Subcutaneous abdominal adipose tissue (tissue), 5 donors: ENCODE data around the gene PIK3CB.
"Not testable (repeated sequence)": the region's sequence is repeated elsewhere in the genome, so short reads cannot be mapped to it uniquely, and the experiment has no call there.

Experiments
- H3K27ac ChIP-seq: one replicate; pipeline ENCODE4 v1.7.0; 2013; ENCODE audit warnings: low read depth, mild to moderate bottlenecking, inconsistent platforms, low read length, moderate library complexity
- H3K27me3 ChIP-seq, 5 donors: one replicate each; pipeline ENCODE4 v1.7.0; 2013; ENCODE audit warnings: low read length in 5 of 5, inconsistent platforms in 1 of 5; ENCODE audit not compliant: control insufficient read depth in 5 of 5, insufficient read depth in 4 of 5
- H3K36me3 ChIP-seq, 5 donors: one replicate each; pipeline ENCODE4 v1.7.0; 2013; ENCODE audit warnings: low read length in 5 of 5; ENCODE audit not compliant: control insufficient read depth in 5 of 5, insufficient read depth in 5 of 5
- H3K4me1 ChIP-seq, 5 donors: one replicate each; pipeline ENCODE4 v1.7.0; 2013; ENCODE audit warnings: low read length in 5 of 5, mild to moderate bottlenecking in 3 of 5, moderate library complexity in 1 of 5; ENCODE audit not compliant: control insufficient read depth in 5 of 5, insufficient read depth in 5 of 5
- H3K4me3 ChIP-seq, 5 donors: one replicate each; pipeline ENCODE4 v1.7.0; 2013; ENCODE audit warnings: low read length in 5 of 5, low read depth in 1 of 5
- H3K9ac ChIP-seq, 5 donors: one replicate each; pipeline ENCODE4 v1.7.0; 2013; ENCODE audit warnings: low read length in 5 of 5, mild to moderate bottlenecking in 4 of 5, moderate library complexity in 3 of 5
- H3K9me3 ChIP-seq, 5 donors: one replicate each; pipeline ENCODE4 v1.7.0; 2013; ENCODE audit warnings: low read length in 5 of 5; ENCODE audit not compliant: control insufficient read depth in 5 of 5
- donor health status: healthy.
- donor health status: healthy.
- donor health status: healthy.
- donor health status: healthy.
- donor health status: healthy.

Gene PIK3CB

DNA sequence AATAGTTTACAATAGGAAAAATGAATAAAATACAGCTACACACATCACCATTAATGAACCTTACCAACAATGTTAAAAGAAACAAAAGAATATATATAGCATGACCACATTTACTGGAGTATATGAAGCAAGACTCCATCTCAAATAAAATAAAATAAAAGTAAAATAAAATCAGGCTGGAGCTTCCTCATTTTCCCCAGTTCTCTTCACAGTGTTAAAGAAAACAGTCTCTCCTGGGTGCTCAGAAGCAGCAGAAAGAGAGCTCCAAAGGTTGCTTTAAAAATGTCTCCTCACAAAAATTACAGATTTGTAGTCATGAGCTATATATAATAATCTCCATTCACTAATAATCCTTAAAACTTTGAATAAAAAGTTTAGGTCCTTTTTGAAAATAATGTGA is 48.8 kb downstream of the PIK3CB start:
- Histone ChIP-seq H3K9ac (no peak overlapping the region), H3K36me3 (no peaks in the 10 kb centered on the region), H3K27ac (no peak overlapping the region), H3K27me3 (no peaks in the 10 kb centered on the region), H3K4me3 (no peak overlapping the region), H3K4me1 (peaks cover 0 to 16% (median 2%) of the 10 kb centered on the region in 5 donors), H3K9me3 (no peaks in the 10 kb centered on the region)

DNA sequence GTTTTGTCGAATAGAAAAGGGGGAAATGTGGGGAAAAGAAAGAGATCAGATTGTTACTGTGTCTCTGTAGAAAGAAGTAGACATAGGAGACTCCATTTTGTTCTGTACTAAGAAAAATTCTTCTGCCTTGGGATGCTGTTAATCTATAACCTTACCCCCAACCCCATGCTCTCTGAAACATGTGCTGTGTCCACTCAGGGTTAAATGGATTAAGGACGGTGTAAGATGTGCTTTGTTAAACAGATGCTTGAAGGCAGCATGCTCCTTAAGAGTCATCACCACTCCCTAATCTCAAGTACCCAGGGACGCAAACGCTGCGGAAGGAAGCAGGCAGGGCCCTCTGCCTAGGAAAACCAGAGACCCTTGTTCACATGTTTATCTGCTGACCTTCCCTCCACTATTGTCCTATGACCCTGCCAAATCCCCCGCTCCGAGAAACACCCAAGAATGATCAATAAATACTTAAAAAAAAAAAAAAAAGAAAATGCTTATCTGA is 49.3 kb downstream of the PIK3CB start:
- H3K4me1 ChIP-seq = peaks cover 0 to 17% (median 3%) of the 10 kb centered on the region in 5 donors
- not testable (repeated sequence) for H3K9ac ChIP-seq, H3K9me3 ChIP-seq, H3K36me3 ChIP-seq, H3K27ac ChIP-seq, H3K27me3 ChIP-seq, H3K4me3 ChIP-seq

DNA sequence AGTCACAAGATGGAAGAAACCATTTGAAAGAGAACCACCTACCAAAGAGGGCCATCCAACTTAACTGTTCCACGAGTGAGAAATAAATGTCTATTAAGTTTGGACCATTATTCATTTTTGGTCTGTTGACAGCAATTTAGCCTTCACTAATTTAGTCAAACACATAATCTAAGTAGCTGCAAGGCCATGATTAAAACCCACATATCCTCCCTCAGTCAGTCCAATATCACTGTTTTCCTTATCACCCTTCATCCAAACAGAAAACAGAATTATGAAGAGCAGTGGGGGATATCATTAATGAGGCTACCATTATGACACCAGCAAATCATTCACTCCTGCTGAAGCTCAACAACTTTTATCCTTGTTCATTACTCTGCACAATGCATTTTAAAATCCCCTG is 52.0 kb downstream of the PIK3CB start:
- Histone ChIP-seq H3K36me3 (peaks cover 0 to 5% (median 0%) of the 10 kb centered on the region in 5 donors), H3K9ac (no peak overlapping the region), H3K27ac (no peak overlapping the region), H3K4me3 (no peak overlapping the region), H3K4me1 (peaks cover 0 to 17% (median 3%) of the 10 kb centered on the region in 5 donors), H3K9me3 (no peaks in the 10 kb centered on the region), H3K27me3 (no peaks in the 10 kb centered on the region)

DNA sequence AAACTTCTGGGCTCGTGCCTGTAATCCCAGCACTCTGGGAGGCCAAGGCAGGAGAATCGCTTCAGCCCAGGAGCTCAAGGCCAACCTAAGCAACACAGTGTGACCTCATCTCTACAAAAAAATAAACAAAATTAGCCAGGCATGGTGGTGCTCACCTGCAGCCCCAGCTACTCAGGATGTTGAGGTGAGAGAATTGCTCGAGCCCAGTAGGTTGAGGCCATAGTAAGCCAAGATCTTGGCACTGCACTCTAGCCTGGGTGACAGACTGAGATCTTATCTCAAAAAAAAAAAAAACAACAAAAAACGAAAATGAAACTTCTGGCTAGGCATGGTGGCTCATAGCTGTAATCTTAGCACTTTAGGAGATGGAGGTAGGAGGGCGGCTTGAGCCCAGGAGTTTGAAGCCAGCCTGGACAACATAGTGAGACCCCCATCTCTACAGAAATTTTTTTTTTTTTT is 53.7 kb downstream of the PIK3CB start:
- H3K9me3 ChIP-seq = no peaks in the 10 kb centered on the region
- no peak overlapping the region for H3K4me3 ChIP-seq
- H3K27me3 ChIP-seq = no peaks in the 10 kb centered on the region
- peaks cover 0 to 5% (median 0%) of the 10 kb centered on the region in 5 donors for H3K36me3 ChIP-seq
- peaks cover 0 to 13% (median 3%) of the 10 kb centered on the region in 5 donors for H3K4me1 ChIP-seq
- H3K27ac ChIP-seq = no peak overlapping the region
- H3K9ac ChIP-seq = no peak overlapping the region

DNA sequence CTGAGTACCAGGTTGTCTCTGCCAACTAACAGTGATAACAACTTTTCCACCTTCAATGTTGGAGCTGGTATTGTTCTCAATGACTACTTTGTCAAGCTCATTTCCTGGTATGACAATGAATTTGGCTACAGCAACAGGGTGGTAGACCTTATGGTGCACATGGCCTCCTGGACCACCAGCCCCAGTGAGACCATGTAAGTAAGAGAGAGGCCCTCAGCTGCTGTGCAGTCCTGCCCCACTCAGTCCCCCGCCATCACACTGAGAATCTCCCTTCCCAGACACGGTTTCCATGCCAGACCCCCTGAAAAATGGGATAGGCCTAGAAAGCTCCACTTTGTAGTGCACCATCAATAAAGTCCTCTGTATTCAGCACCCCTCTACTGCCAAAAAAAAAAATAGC is 56.1 kb downstream of the PIK3CB start:
- Histone ChIP-seq H3K4me3 (no peak overlapping the region), H3K9ac (no peak overlapping the region), H3K4me1 (peaks cover 4 to 28% (median 20%) of the 10 kb centered on the region in 5 donors), H3K27ac (no peak overlapping the region), H3K36me3 (peaks cover 0 to 5% (median 0%) of the 10 kb centered on the region in 5 donors), H3K9me3 (no peaks in the 10 kb centered on the region), H3K27me3 (no peaks in the 10 kb centered on the region)

DNA sequence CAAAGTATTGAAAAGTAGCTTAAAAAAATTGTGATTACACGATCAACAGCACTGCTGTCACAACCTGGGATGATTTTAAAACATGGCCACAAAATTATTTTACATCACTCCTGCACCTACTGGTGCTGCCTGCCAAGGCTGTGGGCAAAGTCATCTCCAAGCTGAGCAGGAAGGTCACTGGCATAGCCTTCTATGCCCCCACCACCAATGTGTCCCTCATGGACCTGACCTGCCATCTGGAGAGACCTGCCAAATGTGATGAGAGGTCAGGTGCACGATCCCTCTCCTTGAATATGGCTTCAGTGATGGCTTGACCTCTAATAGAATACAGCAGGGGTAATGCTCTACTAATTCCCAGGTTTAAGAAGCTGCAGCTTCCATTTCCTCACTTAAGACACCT is 57.8 kb downstream of the PIK3CB start:
- peaks cover 0 to 5% (median 0%) of the 10 kb centered on the region in 5 donors for H3K36me3 ChIP-seq
- no peak overlapping the region for H3K4me3 ChIP-seq
- no peak overlapping the region for H3K9ac ChIP-seq
- H3K4me1 ChIP-seq = peaks cover 4 to 28% (median 20%) of the 10 kb centered on the region in 5 donors
- H3K27ac ChIP-seq = no peak overlapping the region
- H3K9me3 ChIP-seq = no peaks in the 10 kb centered on the region
- H3K27me3 ChIP-seq = no peaks in the 10 kb centered on the region

DNA sequence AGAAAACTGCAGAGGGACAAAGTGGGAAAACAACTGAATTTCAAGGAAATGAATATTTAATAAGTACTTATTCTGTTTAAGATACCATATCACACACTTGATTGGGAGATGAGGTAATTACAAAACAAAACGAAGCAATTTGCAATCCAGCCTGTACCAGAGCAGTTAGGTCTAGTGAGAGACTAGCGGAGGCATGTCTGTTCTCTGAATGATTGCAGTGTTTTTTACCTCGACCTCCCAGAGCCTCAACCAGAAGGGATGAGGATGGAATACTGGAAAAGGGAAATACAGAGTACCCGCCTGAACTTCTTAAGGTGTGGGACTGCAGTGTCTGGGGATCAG is 59.5 kb downstream of the PIK3CB start:
- no peak overlapping the region for H3K4me3 ChIP-seq
- no peaks in the 10 kb centered on the region for H3K27me3 ChIP-seq
- peaks cover 4 to 20% (median 17%) of the 10 kb centered on the region in 5 donors for H3K4me1 ChIP-seq
- peaks cover 0 to 5% (median 0%) of the 10 kb centered on the region in 5 donors for H3K36me3 ChIP-seq
- H3K27ac ChIP-seq = peak overlapping the region; percentile 68
- peak overlapping the region in 2 of 5 donors; percentile 6 to 41 for H3K9ac ChIP-seq
- H3K9me3 ChIP-seq = no peaks in the 10 kb centered on the region

DNA sequence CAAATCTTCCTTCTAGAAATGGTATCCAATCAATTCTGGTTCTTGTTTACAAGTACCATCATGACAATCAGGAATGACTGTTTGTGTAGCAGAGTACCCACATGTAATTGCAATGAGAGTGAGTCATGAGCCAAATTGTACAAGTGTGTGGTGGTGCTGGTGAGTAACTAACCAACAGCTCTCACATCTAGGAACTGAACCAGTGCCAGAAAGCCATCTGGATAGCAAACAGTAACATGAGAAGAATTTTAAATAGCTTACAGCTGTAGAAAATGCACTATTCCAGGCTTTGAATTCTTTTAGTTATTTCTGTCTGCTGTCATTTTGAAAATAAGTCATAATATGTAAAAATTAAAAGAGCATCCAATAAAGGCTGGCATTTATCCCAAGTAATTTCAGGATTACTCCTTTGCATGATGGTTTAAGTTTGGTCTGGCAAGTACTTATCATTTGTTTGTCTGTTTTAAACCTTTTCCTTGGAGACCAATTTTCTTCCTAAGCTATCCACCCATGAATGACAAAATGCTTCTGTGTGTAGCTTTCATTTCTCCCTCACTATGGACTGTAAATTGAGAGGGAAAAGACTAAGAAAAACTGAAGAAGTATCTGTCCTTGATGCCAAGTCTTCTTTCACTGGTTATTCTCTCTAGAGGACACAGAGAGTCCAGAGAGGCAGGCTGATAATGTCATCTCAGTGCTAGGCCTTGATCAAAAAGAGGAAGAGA is 60.0 kb downstream of the PIK3CB start:
- Histone ChIP-seq H3K36me3 (peaks cover 0 to 5% (median 0%) of the 10 kb centered on the region in 5 donors), H3K9me3 (no peaks in the 10 kb centered on the region), H3K9ac (peak overlapping the region in 2 of 5 donors; percentile 6 to 41), H3K4me3 (no peak overlapping the region), H3K27ac (peak overlapping the region; percentile 68), H3K27me3 (no peaks in the 10 kb centered on the region), H3K4me1 (peaks cover 4 to 20% (median 17%) of the 10 kb centered on the region in 5 donors)

DNA sequence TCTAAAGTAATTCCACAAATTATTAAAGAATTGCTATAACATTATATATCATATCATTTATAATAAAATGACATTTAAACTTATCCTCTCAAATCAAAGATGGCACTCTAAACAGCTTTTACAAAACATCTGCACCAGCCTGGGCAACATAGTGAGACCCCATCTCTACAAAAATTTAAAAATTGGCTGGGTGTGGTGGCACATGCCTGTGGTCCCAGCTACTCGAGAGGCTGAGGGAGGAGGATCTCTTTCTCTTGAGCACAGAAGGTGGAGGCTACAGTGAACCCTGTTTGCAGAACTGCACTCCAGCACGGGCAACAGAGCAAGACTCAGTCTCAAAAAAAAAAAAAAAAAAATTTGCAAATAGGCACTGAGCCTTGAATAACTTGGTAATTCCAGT is 63.1 kb downstream of the PIK3CB start:
- H3K27ac ChIP-seq = no peak overlapping the region
- no peak overlapping the region for H3K4me3 ChIP-seq
- H3K9me3 ChIP-seq = peaks cover 0 to 8% (median 5%) of the 10 kb centered on the region in 5 donors
- peaks cover 4 to 30% (median 20%) of the 10 kb centered on the region in 5 donors for H3K4me1 ChIP-seq
- no peak overlapping the region for H3K9ac ChIP-seq
- H3K36me3 ChIP-seq = peaks cover 0 to 5% (median 4%) of the 10 kb centered on the region in 5 donors
- no peaks in the 10 kb centered on the region for H3K27me3 ChIP-seq

DNA sequence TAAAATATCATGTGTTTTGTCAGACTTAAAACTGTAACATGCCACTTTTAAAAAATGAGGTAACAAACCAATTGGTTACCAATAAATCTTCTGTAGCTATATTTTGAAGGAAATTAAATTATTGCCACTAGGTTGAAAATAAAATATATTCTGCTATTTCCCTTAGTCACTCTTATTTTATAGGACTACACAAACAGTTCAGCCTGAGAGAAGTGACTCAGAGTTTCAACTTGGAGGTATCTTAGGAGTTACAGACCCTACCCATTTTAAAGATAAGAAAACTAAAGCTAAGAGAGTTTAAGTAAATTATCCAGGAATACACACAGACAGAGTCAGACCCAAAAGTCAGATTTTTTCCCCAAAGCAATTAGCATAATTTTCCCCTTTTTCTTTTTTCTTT is 65.1 kb downstream of the PIK3CB start:
- H3K27ac ChIP-seq = no peak overlapping the region
- H3K9ac ChIP-seq = no peak overlapping the region
- H3K4me3 ChIP-seq = no peak overlapping the region
- no peaks in the 10 kb centered on the region for H3K27me3 ChIP-seq
- peaks cover 0 to 8% (median 5%) of the 10 kb centered on the region in 5 donors for H3K9me3 ChIP-seq
- peaks cover 0 to 15% (median 9%) of the 10 kb centered on the region in 5 donors for H3K4me1 ChIP-seq
- H3K36me3 ChIP-seq = peaks cover 0 to 5% (median 4%) of the 10 kb centered on the region in 5 donors
